ENCODE data around the gene CFAP299.

Gene CFAP299

DNA sequence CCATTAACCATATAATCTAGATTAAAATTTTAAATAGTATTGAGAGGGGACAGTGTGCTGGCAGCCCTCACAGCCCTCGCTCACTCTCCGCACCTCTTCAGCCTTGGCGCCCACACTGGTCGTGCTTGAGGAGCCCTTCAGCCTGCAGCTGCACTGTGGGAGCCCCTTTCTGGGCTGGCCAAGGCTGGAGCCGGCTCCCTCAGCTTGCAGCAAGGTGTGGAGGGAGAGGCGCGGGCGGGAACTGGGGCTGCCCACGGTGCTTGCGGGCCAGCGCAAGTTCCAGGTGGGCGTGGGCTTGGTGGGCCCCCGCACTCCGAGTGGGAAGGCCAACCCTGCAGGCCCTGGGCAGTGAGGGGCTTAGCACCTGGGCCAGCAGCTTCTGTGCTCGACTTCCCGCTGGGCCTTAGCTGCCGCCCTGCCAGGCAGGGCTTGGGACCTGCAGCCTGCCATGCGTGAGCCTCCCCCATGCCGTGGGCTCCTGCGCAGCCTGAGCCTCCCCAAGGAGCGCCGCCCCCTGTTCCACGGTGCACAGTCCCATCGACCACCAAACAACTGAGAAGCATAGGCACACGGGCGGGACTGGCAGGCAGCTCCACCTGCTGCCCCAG lies 32.8 kb upstream of the CFAP299 start:
- TF ChIP-seq, protein P1, sequence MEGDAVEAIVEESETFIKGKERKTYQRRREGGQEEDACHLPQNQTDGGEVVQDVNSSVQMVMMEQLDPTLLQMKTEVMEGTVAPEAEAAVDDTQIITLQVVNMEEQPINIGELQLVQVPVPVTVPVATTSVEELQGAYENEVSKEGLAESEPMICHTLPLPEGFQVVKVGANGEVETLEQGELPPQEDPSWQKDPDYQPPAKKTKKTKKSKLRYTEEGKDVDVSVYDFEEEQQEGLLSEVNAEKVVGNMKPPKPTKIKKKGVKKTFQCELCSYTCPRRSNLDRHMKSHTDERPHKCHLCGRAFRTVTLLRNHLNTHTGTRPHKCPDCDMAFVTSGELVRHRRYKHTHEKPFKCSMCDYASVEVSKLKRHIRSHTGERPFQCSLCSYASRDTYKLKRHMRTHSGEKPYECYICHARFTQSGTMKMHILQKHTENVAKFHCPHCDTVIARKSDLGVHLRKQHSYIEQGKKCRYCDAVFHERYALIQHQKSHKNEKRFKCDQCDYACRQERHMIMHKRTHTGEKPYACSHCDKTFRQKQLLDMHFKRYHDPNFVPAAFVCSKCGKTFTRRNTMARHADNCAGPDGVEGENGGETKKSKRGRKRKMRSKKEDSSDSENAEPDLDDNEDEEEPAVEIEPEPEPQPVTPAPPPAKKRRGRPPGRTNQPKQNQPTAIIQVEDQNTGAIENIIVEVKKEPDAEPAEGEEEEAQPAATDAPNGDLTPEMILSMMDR (IDR thresholded peaks at IDR 0.05): no peak
- TF ChIP-seq ZFX (IDR thresholded peaks at IDR 0.05; ENCODE audit: borderline replicate concordance): no peak
- H3K27ac ChIP-seq: no peak overlapping the region

DNA sequence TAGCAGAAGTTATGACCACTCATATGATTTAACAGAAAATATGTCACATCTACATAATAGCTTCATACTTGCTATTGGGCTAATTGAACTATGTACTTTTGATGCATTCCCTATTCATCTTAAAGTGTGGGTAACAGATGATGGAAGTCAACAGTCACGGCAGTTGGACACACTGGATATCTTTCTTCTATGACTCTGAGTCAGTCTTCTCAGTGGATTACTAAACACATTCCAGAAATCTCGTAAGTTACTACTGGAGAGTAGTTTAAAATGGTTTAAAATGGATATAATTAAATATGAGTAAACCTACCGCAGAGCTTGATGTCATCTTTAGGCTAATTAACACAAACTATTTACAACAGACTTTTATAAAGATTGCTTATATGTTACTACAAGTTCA lies 30.1 kb upstream of the CFAP299 start:
- no peak overlapping the region for H3K27ac ChIP-seq
- TF ChIP-seq ZFX (IDR thresholded peaks at IDR 0.05; ENCODE audit: borderline replicate concordance): no peak
- TF ChIP-seq, protein P1 (IDR thresholded peaks at IDR 0.05): no peak

DNA sequence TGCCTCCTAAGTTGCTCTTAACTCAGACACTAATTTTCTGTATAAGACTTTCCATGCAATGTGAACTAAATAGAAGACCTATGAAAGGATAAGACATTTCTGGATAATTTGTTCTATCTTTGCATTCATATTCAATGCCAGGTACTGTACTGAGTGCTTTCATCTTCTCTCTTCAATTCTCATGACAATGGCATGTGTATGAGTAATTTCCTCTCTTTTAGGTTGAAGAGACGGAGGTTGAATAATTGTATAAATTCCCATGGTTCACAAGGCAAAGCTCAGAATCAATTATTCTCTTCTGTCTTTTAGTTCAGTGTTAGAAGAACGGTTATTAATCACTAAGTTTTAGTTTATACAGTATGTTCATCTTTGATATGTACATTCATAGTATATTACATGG lies 29.3 kb upstream of the CFAP299 start:
- TF ChIP-seq, protein P1 (IDR thresholded peaks at IDR 0.05): no peak
- TF ChIP-seq ZFX (IDR thresholded peaks at IDR 0.05; ENCODE audit: borderline replicate concordance): no peak
- no peak overlapping the region for H3K27ac ChIP-seq

DNA sequence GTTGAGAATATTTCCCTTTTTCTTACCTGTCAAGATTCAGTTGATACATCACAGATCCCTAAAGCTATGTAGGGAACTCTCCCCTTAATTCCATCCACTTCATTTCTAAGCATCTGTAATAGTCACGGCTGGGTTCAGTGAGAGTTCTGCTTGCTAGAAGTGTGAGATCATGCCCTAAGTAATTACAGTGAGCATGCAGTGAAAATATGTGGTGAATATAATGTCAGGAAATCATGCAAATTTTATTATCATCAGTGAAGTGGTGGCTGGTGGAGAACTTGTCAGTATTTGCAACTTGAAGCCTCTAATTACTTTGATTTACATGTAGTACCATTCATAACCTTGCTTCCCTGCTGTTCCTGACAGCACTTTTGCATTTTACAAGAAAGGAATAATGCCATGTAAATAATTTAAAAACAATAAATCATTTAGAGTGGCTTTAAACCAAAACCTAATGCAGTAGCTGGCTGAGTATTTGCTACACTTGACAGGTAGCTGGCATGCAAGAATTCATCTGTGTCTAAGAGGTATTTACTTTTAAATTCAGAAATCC lies 28.3 kb upstream of the CFAP299 start:
- TF ChIP-seq ZFX (IDR thresholded peaks at IDR 0.05; ENCODE audit: borderline replicate concordance): no peak
- TF ChIP-seq, protein P1 (IDR thresholded peaks at IDR 0.05): no peak
- H3K27ac ChIP-seq: no peak overlapping the region

DNA sequence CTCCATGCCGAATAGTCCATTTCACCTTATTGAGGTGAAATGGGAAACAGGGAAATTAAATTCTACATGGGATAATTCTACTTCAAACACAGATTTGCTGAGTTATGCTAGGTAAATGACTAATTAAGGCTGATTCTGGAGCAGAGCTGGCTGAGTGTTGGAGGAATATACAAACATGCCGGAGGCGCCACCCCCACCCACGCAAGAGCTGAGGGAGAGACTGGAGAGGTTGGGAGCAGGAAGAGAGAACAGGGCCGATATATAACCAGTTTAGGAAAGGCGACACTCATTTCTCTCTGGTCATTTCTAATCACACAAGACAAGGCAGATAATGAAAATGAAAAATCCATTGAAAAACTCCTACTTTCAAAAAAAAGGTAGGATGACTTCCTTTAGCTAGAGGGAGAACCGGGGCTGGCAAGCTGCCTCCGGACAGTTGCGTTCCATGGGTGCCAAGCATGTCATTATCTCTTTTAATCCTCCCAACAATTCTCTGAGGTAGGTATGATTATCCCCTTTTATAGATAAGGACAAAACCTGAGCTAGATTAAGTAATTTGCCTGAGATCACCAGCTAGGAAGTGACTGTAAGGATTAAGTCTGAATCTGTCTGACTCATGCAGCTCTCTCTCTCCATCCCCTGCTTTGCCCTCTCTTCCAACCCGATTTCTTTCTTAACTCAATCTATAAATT lies 27.6 kb upstream of the CFAP299 start:
- no peak overlapping the region for H3K27ac ChIP-seq

DNA sequence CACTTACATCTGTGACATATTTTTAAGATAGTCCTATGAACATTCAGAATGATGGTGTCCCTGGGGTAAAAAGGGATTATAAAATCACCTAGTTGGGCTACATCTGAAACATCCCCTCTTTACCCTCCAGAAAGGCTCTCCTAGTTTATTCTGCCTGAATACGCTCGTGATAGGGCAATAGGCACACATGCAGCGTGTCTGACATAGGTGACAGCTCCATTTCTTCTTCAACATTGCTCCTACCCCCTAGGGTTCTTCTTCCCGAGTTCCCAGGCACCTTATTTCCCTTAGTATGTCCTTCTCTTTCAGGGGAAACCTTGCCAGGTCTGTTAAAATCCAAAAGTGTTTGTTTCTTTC lies 27.1 kb upstream of the CFAP299 start:
- no peak overlapping the region for H3K27ac ChIP-seq
- TF ChIP-seq ZFX (IDR thresholded peaks at IDR 0.05; ENCODE audit: borderline replicate concordance): no peak
- TF ChIP-seq, protein P1 (IDR thresholded peaks at IDR 0.05): no peak

More for the DNA sequence above, 27.6 kb upstream of the CFAP299 start:
- TF ChIP-seq, protein P1 (IDR thresholded peaks at IDR 0.05): no peak
- no peak for TF ChIP-seq ZFX (IDR thresholded peaks at IDR 0.05; ENCODE audit: borderline replicate concordance)
